Activated T-helper 1 cell treated with anti-CD3 and anti-CD28 coated beads, Interleukin-12 subunit alpha, Interleukin-12 subunit beta, Interleukin-2, Interleukin-4 antibody, amounts not matched to agents 30 ng/mL and 10 ng/mL and 1 ng/mL, durations not matched to agents 14 hours and 24 hours and 36 hours (primary cell): ENCODE measurements around the gene CRIP1. TPM values are rescaled to one million over a fixed set of nuclear protein-coding genes. Genes with fewer than 3 reads are reported as not detected.
A peak's percentile ranks its signal among the peaks of the same experiment; 100 is the strongest.

Source experiments
- DNase-seq: peaks from one replicate; pipeline ENCODE4 v3.0.0; 2021; ENCODE audit warnings: low spot score
- H3K27ac Mint-ChIP-seq: one replicate; pipeline ENCODE4 v1.8.0; 2021; ENCODE audit warnings: mild to moderate bottlenecking, mixed read lengths
- H3K27me3 Mint-ChIP-seq: one replicate; pipeline ENCODE4 v1.8.0; 2022; ENCODE audit warnings: mild to moderate bottlenecking, moderate library complexity, mixed read lengths; ENCODE audit not compliant: insufficient read depth
- H3K36me3 Mint-ChIP-seq: one replicate; pipeline ENCODE4 v1.8.0; 2021; ENCODE audit warnings: low read depth, mixed read lengths
- H3K4me1 Mint-ChIP-seq: one replicate; pipeline ENCODE4 v1.8.0; 2021; ENCODE audit warnings: low read depth, mixed read lengths
- H3K4me3 Mint-ChIP-seq: one replicate; pipeline ENCODE4 v1.8.0; 2021; ENCODE audit warnings: mild to moderate bottlenecking, moderate library complexity, mixed read lengths
- H3K9me3 Mint-ChIP-seq: one replicate; pipeline ENCODE4 v1.8.0; 2021; ENCODE audit warnings: mixed read lengths
- intact Hi-C: fragments of 100-400 bp; cut with micrococcal nuclease; formaldehyde crosslinking; loops from one replicate; pipeline ENCODE4 v1.15.1; 2024
- total RNA-seq: library from RNA; stranded (reverse); gene quantifications from 2 replicates; pipeline ENCODE4 v1.2.3, GENCODE V29; 2022

The CRIP1 gene
- total RNA-seq, 1 donor from 2014 or later = 103 TPM

- Mint-ChIP-seq H3K9me3 (no peaks in the 10 kb centered on the region), H3K4me1 (peaks cover 30% of the 10 kb centered on the region), H3K27ac (peak overlapping the region; percentile 29), H3K27me3 (peaks cover 14% of the 10 kb centered on the region), H3K36me3 (no peaks in the 10 kb centered on the region), H3K4me3 (no peak overlapping the region)
- intact Hi-C loops = loop anchor here (10.0 kb wide), 1 partner anchor 239 kb away; the partner anchor contains the start of gene BTBD6
- no peak for DNase-seq
These were observed 3.2 kb upstream of the CRIP1 start for GRCh38 chr14:105483300-105484068.

DNA sequence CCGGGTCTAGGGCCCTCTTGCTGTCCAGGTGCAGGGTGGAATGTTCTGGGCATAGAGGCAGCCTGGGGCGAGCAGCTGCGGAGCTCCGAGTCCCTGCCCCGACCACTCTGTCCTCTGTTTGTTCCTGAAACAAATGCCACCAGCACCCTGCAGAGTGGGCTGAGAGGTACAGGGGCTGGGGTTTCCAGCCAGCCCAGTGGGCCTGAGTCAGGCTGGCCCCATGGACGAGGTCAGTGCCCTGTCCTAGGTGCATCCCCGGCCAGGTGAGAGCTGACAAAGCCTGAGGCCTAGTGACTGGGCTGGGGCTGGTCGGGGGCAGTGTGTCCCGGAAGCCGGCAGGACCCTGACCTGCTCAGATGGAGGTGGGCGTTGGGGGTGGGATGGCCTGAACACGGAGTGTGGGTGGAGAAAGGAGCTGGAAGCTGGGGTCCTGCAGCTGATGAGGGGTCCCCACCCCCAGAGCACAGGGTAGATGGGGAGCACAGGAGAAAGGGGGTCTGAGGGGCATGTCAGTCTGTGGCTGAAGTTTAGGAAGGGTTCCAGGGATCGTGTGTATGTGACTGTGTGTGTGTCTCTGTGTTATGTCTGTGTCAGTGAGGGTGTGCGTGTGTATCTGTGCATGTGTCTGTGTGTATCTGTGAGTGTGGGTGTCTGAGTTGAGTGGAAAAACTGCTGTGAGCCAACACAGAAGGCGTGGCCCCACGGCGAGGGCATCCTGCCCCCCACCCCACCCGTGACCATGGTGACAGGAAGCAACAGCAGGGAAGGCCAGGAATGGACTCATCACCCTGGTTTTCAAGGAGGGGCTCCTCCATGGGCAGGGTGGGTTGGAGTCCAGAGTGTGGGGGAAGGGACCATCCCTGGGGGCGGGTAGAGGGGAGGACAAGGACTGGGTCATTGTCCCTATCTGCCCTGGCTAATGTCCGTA is 2.4 kb upstream of the CRIP1 start:
- peaks cover 34% of the 10 kb centered on the region for H3K4me1 Mint-ChIP-seq
- H3K27me3 Mint-ChIP-seq = peaks cover 14% of the 10 kb centered on the region
- DNase-seq = peak; percentile 48
- H3K4me3 Mint-ChIP-seq = peak overlapping the region; percentile 32
- peak overlapping the region; percentile 91 for H3K27ac Mint-ChIP-seq
- no peaks in the 10 kb centered on the region for H3K9me3 Mint-ChIP-seq
- no peaks in the 10 kb centered on the region for H3K36me3 Mint-ChIP-seq
- intact Hi-C loops = loop anchor here (10.0 kb wide), 1 partner anchor 240 kb away; the partner anchor contains the start of gene BTBD6

- H3K27me3 Mint-ChIP-seq = peaks cover 10% of the 10 kb centered on the region
- H3K4me3 Mint-ChIP-seq = no peak overlapping the region
- no peaks in the 10 kb centered on the region for H3K9me3 Mint-ChIP-seq
- peaks cover 38% of the 10 kb centered on the region for H3K4me1 Mint-ChIP-seq
- DNase-seq = no peak
- H3K36me3 Mint-ChIP-seq = no peaks in the 10 kb centered on the region
- intact Hi-C loops = loop anchor here (10.0 kb wide), 1 partner anchor 240 kb away; the partner anchor contains the start of gene BTBD6
- H3K27ac Mint-ChIP-seq = no peak overlapping the region
These were observed 1.7 kb upstream of the CRIP1 start for GRCh38 chr14:105484997-105485393.

DNA sequence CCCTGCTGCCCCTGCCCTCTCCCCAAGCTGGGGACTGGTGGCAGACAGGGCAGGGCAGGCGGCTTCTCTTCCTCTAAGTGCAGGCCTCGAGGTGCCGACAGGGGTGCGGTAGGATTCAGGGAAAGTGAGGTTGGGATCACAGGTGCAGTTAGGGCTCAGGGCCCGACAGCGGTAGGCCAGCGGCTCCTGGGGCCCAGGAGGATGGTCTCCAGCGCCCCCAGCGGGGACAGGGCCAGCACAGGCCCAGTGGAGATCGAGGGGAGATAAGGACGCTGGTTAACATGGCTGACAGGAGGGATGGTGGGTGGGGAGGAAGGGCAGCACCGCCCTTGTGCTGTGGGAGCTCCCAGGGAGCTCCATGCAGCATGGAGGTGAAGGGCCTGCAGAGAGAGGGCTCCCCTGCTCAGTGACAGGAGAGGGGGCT is 935 bp upstream of the CRIP1 start:
- H3K4me3 Mint-ChIP-seq = peak overlapping the region; percentile 34
- H3K36me3 Mint-ChIP-seq = no peaks in the 10 kb centered on the region
- peaks cover 37% of the 10 kb centered on the region for H3K4me1 Mint-ChIP-seq
- H3K27me3 Mint-ChIP-seq = peaks cover 4% of the 10 kb centered on the region
- H3K27ac Mint-ChIP-seq = peak overlapping the region; percentile 48
- no peaks in the 10 kb centered on the region for H3K9me3 Mint-ChIP-seq
- no peak for DNase-seq
- intact Hi-C loops = loop anchor here (10.0 kb wide), 1 partner anchor 241 kb away; the partner anchor contains the start of gene BTBD6

DNA sequence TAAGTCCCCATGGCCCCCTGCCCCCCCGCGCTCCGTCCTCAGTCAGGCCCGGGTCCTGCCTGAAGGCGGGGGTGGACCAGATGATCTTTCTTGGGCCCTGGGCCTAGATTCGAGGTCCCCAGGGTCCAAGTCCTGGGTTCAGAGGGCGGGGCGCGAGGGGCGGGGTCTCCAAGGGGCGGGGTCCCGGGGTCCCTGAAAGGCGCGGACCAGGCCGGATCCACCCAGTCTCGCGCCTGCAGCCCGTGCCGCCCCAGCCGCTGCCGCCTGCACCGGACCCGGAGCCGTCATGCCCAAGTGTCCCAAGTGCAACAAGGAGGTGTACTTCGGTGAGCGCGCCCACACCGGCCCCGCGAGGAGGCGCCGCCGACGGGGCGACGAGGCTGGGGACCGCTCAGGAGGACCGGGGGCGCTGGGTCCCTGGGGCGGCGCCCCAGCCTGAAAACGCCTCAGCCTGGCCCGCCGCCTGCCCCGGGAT is 325 bp downstream of the CRIP1 start:
- Mint-ChIP-seq H3K4me3 (peak overlapping the region; percentile 53), H3K27ac (no peak overlapping the region), H3K4me1 (peaks cover 27% of the 10 kb centered on the region), H3K36me3 (no peaks in the 10 kb centered on the region), H3K9me3 (no peaks in the 10 kb centered on the region), H3K27me3 (peaks cover 2% of the 10 kb centered on the region)
- intact Hi-C loops = loop anchor here (10.0 kb wide), 1 partner anchor 242 kb away; the partner anchor contains the start of gene BTBD6
- DNase-seq = peak; percentile 41

GRCh38 chr14:105487449-105487985 is 831 bp downstream of the CRIP1 start:
- peak; percentile 71 for DNase-seq

GRCh38 chr14:105487986-105488777 is 1.5 kb downstream of the CRIP1 start:
- peak overlapping the region; percentile 88 for H3K27ac Mint-ChIP-seq
- H3K4me3 Mint-ChIP-seq = peak overlapping the region; percentile 85
- H3K27me3 Mint-ChIP-seq = no peaks in the 10 kb centered on the region
- intact Hi-C loops = loop anchor here (10.0 kb wide), 1 partner anchor 243 kb away; the partner anchor contains the start of gene BTBD6
- H3K36me3 Mint-ChIP-seq = no peaks in the 10 kb centered on the region
- no peaks in the 10 kb centered on the region for H3K9me3 Mint-ChIP-seq
- H3K4me1 Mint-ChIP-seq = peaks cover 23% of the 10 kb centered on the region
- no peak for DNase-seq

More at GRCh38 chr14:105487449-105487985, 831 bp downstream of the CRIP1 start:
- peak overlapping the region; percentile 88 for H3K27ac Mint-ChIP-seq
- intact Hi-C loops = loop anchor here (10.0 kb wide), 1 partner anchor 243 kb away; the partner anchor contains the start of gene BTBD6
- H3K36me3 Mint-ChIP-seq = no peaks in the 10 kb centered on the region
- no peaks in the 10 kb centered on the region for H3K27me3 Mint-ChIP-seq
- no peaks in the 10 kb centered on the region for H3K9me3 Mint-ChIP-seq
- peaks cover 23% of the 10 kb centered on the region for H3K4me1 Mint-ChIP-seq
- peak overlapping the region; percentile 85 for H3K4me3 Mint-ChIP-seq

GRCh38 chr14:105488781-105489541 is 2.3 kb downstream of the CRIP1 start:
- no peaks in the 10 kb centered on the region for H3K27me3 Mint-ChIP-seq
- DNase-seq = no peak
- intact Hi-C loops = loop anchor here (10.0 kb wide), 1 partner anchor 244 kb away; the partner anchor contains the start of gene BTBD6
- peak overlapping the region; percentile 95 for H3K27ac Mint-ChIP-seq
- H3K9me3 Mint-ChIP-seq = no peaks in the 10 kb centered on the region
- peak overlapping the region; percentile 83 for H3K4me3 Mint-ChIP-seq
- peaks cover 23% of the 10 kb centered on the region for H3K4me1 Mint-ChIP-seq
- H3K36me3 Mint-ChIP-seq = no peaks in the 10 kb centered on the region

DNA sequence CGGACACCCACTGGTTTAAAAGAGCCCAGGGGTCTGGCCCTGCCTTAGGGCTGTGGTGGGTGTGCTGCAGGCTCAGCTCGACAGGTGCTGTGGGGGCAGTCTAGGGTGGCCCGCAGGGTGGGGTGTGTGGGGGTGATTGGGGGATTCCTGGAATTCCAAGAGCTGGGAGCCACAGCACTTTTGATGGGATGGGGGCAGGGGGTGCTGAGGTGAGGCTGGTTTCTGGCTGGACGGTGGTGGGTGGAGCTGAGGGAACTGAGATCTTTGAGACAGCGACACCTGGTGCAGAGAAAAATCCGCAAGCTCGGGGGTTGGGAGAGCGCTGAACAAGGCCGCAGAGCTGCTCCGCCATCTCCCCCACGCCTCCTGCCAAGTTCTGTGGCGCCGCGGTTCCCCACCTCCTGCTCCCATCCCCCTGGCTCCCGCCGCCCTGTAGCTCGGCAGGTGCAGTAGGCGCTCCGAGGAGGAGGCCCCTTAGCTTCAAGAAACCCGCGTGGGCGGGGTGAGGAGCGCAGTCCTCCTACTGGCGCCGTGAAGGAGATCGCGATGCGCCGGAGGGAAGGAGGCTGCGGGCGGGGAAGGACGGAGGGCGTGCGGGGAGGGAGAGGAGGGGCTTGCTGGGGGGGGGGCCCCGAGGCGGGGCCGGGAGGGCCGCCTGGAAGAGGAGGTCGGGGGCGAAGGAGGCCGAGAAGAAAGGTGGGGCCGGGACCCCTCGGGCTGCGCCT is 3.0 kb downstream of the CRIP1 start:
- H3K4me3 Mint-ChIP-seq = peak overlapping the region; percentile 83
- H3K27me3 Mint-ChIP-seq = no peaks in the 10 kb centered on the region
- DNase-seq = peak; percentile 79
- intact Hi-C loops = loop anchor here (1.0 to 10.0 kb wide), 8 partner anchors 15 to 737 kb away; partner anchors contain the start of genes BRF1, BTBD6, CRIP2 and MTA1
- H3K27ac Mint-ChIP-seq = peak overlapping the region; percentile 95
- H3K36me3 Mint-ChIP-seq = no peaks in the 10 kb centered on the region
- peaks cover 16% of the 10 kb centered on the region for H3K4me1 Mint-ChIP-seq
- no peaks in the 10 kb centered on the region for H3K9me3 Mint-ChIP-seq

DNA sequence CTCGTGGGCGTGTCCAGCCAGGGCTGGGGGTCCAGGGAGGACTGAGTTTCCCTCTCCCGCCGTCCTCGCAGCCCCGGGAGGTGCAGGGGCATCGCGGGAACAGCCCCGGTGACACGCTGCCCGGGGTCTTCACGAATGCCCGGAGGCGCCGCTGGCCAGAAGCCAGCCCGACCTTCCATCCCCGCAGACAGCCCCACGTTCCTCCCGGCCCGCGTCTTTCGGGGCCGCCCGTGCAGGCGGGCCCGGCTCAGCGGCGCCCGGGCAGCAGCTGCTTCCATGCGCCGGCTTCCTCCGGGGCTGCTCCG is 3.5 kb downstream of the CRIP1 start:
- H3K4me3 Mint-ChIP-seq = peak overlapping the region; percentile 83
- peaks cover 14% of the 10 kb centered on the region for H3K4me1 Mint-ChIP-seq
- no peaks in the 10 kb centered on the region for H3K27me3 Mint-ChIP-seq
- H3K27ac Mint-ChIP-seq = no peak overlapping the region
- no peaks in the 10 kb centered on the region for H3K9me3 Mint-ChIP-seq
- no peaks in the 10 kb centered on the region for H3K36me3 Mint-ChIP-seq
- intact Hi-C loops = loop anchor here (1.0 to 5.0 kb wide), 7 partner anchors 15 to 738 kb away; partner anchors contain the start of genes BRF1, CRIP2 and MTA1
- no peak for DNase-seq
